ENCODE measurements around the gene PRPH.
A peak's percentile ranks its signal among the peaks of the same experiment; 100 is the strongest.
"Not testable (repeated sequence)": the region's sequence is repeated elsewhere in the genome, so short reads cannot be mapped to it uniquely, and the experiment has no call there.

The PRPH gene

DNA sequence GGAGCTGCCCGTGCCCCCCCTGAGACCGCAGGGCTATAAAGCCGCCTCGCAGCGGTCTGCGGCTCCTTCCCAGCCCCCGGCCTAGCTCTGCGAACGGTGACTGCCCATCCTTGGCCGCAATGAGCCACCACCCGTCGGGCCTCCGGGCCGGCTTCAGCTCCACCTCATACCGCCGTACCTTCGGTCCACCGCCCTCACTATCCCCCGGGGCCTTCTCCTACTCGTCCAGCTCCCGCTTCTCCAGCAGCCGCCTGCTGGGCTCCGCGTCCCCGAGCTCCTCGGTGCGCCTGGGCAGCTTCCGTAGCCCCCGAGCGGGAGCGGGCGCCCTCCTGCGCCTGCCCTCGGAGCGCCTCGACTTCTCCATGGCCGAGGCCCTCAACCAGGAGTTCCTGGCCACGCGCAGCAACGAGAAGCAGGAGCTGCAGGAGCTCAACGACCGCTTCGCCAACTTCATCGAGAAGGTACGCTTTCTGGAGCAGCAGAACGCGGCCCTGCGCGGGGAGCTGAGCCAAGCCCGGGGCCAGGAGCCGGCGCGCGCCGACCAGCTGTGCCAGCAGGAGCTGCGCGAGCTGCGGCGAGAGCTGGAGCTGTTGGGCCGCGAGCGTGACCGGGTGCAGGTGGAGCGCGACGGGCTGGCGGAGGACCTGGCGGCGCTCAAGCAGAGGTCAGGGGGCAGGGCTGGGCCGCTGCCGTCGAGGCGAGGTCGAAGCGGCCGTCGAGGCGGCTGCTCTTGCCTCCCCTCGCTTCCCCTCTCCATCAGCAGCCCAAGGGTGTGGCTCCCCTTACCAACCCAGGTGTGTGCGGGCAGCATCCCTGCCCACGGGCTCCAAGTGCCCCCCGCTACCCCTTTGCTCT is at the start of gene PRPH:
TSS of gene PRPH (plus strand) at position 66 of the 855 bp plus-strand sequence. CDS start at position 120, 54 bp downstream.
- H3K4me3 ChIP-seq (ENCODE audit: low read length) = no peak within 1 kb of the TSS
- H3K27me3 ChIP-seq (replicated peaks; ENCODE audit: control insufficient read depth, insufficient read depth, low read length) = peaks cover 42% of the 10 kb centered on the region
- no peak within 1 kb of the TSS for H3K9ac ChIP-seq (ENCODE audit: low read length)

DNA sequence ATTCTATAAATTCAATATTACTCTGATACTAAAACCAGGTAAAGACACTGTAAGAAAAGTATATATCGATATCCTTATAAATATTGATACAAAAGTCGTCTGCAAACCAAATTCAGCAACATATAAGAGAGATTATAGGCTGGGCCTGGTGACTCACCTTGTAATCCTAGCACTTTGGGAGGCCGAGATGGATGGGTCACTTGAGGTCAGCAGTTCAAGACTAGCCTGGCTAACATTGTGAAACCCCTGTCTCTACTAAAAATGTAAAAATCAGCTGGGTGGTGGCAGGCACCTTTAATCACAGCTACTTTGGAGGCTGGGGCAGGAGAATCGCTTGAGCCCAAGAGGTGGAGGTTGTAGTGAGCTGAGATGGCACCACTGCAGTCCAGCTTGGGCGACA is 43.6 kb upstream of the PRPH start:
- H3K9ac ChIP-seq (ENCODE audit: low read length) = no peak overlapping the region
- H3K4me1 ChIP-seq (ENCODE audit: control insufficient read depth, insufficient read depth, low read length) = peaks cover 16% of the 10 kb centered on the region
- no peak for DNase-seq (ENCODE audit: low read depth)
- H3K4me3 ChIP-seq (ENCODE audit: low read length) = no peak overlapping the region
- no peaks in the 10 kb centered on the region for H3K27me3 ChIP-seq (replicated peaks; ENCODE audit: control insufficient read depth, insufficient read depth, low read length)
- H3K9me3 ChIP-seq (ENCODE audit: control insufficient read depth, low read length) = no peaks in the 10 kb centered on the region
- H3K36me3 ChIP-seq (ENCODE audit: control insufficient read depth, insufficient read depth, low read length, severe bottlenecking) = no peaks in the 10 kb centered on the region

More for the DNA sequence above, at the start of gene PRPH:
- no peak for DNase-seq (ENCODE audit: low read depth)
- H3K36me3 ChIP-seq (ENCODE audit: control insufficient read depth, insufficient read depth, low read length, severe bottlenecking) = no peaks in the 10 kb centered on the region
- H3K4me1 ChIP-seq (ENCODE audit: control insufficient read depth, insufficient read depth, low read length) = peaks cover 3% of the 10 kb centered on the region
- no peaks in the 10 kb centered on the region for H3K9me3 ChIP-seq (ENCODE audit: control insufficient read depth, low read length)

DNA sequence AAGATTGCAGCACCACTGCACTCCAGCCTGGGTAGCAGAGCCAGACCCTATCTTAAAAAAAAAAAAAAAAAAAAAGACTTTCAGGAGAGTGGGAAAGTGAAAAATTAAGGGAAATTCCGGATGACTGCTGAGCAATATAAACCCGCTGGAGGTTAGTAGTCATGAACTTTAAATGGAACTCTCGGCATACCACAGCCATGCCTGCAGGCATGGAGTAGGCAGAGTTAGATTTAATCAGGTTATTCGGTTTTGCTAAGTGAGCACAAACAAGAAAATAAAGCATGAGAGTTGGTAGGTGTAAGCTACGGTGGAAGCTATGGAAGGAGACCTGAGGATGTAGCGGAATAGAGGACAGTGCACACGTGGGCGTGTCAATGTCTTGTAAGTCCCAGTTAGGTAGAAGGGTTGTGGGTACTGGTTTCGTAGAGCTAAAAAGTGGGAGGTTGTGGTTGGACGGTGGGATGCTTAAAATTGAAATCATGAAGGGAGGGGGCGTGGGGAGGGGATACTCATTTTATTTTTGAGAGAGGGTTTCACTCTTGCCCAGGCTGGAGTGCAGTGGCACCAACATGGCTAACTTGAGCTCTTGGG is 41.8 kb upstream of the PRPH start:
- DNase-seq (ENCODE audit: low read depth) = peak; percentile 42
- Histone ChIP-seq H3K4me1 (ENCODE audit: control insufficient read depth, insufficient read depth, low read length) (peaks cover 16% of the 10 kb centered on the region), H3K36me3 (ENCODE audit: control insufficient read depth, insufficient read depth, low read length, severe bottlenecking) (no peaks in the 10 kb centered on the region), H3K4me3 (ENCODE audit: low read length) (no peak overlapping the region), H3K9ac (ENCODE audit: low read length) (peak overlapping the region; percentile 21), H3K27me3 (replicated peaks; ENCODE audit: control insufficient read depth, insufficient read depth, low read length) (no peaks in the 10 kb centered on the region), H3K9me3 (ENCODE audit: control insufficient read depth, low read length) (no peaks in the 10 kb centered on the region)

DNA sequence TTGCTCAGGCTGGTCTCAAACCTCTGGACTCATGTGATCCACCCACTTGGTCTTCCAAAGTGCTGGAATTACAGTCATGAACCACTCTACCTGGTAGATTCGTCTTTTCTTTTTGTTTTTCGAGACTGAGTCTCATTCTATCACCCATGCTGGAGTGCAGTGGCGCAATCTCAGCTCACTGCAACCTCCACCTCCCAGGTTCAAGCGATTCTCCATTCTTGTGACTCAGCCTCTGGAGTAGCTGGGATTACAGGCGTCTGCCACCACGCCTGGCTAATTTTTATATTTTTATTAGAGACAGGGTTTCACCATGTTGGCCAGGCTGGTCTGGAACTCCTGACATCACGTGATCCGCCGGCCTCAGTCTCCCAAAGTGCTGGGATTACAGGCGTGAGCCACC is 39.5 kb upstream of the PRPH start:
- H3K36me3 ChIP-seq (ENCODE audit: control insufficient read depth, insufficient read depth, low read length, severe bottlenecking); DNase-seq (ENCODE audit: low read depth); H3K27me3 ChIP-seq (replicated peaks; ENCODE audit: control insufficient read depth, insufficient read depth, low read length); H3K9ac ChIP-seq (ENCODE audit: low read length); H3K4me3 ChIP-seq (ENCODE audit: low read length); H3K9me3 ChIP-seq (ENCODE audit: control insufficient read depth, low read length): not testable (repeated sequence)
- H3K4me1 ChIP-seq (ENCODE audit: control insufficient read depth, insufficient read depth, low read length) = peaks cover 28% of the 10 kb centered on the region

DNA sequence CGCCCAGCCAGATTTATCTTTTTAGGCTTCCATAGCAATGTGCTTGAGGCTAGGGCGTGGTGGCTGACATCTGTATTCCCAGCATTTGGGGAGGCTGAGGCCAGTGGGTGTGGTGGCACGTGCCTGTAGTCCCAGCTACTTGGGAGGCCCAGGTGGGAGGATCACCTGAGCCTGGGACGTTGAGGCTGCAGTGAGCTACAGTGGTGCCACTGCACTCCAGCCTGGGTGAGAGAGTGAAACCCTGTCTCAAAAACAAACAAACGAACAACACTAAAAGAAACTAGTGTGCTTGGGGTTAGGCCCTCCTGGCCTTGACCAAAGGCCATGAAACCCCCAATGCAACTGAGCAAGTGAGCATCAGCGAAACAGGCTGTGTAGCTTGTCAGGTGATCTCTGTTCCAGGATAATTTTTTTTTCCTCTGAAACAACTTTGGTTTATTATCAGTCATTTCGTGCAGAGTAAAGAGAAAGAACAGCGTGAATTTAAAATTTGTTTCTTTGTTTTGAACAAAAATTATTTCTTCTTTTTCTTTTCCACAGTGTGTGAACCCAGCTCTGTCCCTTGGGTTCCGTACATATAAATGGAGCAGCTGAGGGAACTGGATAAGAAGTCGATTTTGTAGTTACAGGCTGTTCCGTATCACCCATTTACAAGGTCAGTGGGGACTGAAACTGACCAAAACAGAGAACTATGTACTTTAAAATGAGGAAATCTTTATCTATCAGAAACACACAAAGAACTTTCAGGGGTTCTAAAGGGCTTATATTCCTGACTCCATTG is 38.9 kb upstream of the PRPH start:
- Histone ChIP-seq H3K36me3 (ENCODE audit: control insufficient read depth, insufficient read depth, low read length, severe bottlenecking) (no peaks in the 10 kb centered on the region), H3K9me3 (ENCODE audit: control insufficient read depth, low read length) (no peaks in the 10 kb centered on the region), H3K27me3 (replicated peaks; ENCODE audit: control insufficient read depth, insufficient read depth, low read length) (no peaks in the 10 kb centered on the region), H3K4me1 (ENCODE audit: control insufficient read depth, insufficient read depth, low read length) (peaks cover 34% of the 10 kb centered on the region), H3K4me3 (ENCODE audit: low read length) (no peak overlapping the region), H3K9ac (ENCODE audit: low read length) (no peak overlapping the region)
- no peak for DNase-seq (ENCODE audit: low read depth)

DNA sequence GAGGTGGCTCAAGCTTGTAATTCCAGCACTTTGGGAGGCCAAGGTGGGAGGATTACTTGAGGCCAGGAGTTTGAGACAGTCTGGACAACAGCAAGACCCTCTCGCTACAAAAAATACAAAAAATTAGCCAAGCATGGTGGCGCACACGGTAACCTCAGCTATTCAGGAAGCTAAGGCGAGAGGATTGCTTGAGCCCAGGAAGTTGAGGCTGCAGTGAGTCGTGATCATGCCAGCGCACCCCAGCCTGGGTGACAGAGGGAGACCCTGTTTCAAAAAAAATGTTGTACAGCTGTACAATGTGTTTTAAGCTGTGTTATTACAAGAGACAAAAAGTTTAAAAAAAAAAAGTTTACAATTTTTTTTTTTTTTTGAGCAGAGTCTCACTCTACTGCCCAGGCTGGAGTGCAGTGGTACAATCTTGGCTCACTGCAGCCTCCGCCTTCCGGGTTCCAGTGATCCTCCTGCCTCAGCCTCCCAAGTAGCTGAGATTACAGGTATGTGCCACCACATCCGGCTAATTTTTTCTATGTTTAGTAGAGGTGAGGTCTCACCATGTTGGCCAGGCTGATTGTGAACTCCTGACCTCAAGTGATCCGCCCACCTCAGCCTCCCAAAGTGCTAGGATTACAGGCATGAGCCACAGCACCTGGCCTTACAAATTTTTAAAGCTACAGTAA is 37.3 kb upstream of the PRPH start:
- H3K27me3 ChIP-seq (replicated peaks; ENCODE audit: control insufficient read depth, insufficient read depth, low read length); H3K4me3 ChIP-seq (ENCODE audit: low read length); H3K36me3 ChIP-seq (ENCODE audit: control insufficient read depth, insufficient read depth, low read length, severe bottlenecking); H3K9ac ChIP-seq (ENCODE audit: low read length); DNase-seq (ENCODE audit: low read depth); H3K9me3 ChIP-seq (ENCODE audit: control insufficient read depth, low read length): not testable (repeated sequence)
- peaks cover 39% of the 10 kb centered on the region for H3K4me1 ChIP-seq (ENCODE audit: control insufficient read depth, insufficient read depth, low read length)

DNA sequence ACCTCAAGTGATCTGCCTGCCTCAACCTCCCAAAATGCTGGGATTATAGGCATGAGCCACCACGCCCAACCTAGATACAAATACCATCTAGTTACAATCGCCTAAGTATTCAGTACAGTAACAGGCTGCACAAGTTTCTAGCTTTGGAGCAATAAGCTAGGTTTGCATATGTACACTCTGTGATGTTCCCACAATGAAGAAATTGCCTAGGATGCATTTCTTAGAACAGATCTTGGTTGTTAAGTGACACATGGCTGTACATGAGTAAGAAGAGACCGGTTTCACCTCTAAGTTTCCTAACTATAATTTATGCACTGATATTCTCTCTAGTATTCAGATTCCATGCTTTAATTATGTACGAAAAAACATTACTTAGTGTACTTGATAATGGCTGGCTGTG is 35.5 kb upstream of the PRPH start:
- Histone ChIP-seq H3K27me3 (replicated peaks; ENCODE audit: control insufficient read depth, insufficient read depth, low read length) (no peaks in the 10 kb centered on the region), H3K9ac (ENCODE audit: low read length) (peak overlapping the region; percentile 77), H3K4me1 (ENCODE audit: control insufficient read depth, insufficient read depth, low read length) (peaks cover 36% of the 10 kb centered on the region), H3K4me3 (ENCODE audit: low read length) (no peak overlapping the region), H3K9me3 (ENCODE audit: control insufficient read depth, low read length) (no peaks in the 10 kb centered on the region), H3K36me3 (ENCODE audit: control insufficient read depth, insufficient read depth, low read length, severe bottlenecking) (no peaks in the 10 kb centered on the region)
- no peak for DNase-seq (ENCODE audit: low read depth)

DNA sequence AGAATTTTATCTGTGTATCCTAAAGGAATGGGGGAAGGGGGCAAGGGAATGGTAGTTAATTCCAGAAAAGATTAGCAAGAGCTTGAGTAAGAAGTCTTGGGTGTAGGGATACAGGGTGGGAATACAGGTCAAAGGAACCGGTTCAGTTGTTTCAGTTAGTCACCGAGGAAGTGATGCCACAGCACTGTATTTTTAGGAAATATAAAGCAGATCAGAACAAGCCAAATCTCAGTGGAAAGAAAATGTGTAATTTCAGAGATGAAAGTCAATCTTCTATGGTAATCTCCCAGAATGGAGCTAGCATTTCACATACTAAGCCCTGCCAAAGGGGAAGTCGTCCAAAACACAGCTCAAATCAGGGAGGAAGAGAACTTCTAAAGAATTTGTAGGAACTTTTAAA is 34.8 kb upstream of the PRPH start:
- Histone ChIP-seq H3K4me3 (ENCODE audit: low read length) (peak overlapping the region; percentile 63), H3K36me3 (ENCODE audit: control insufficient read depth, insufficient read depth, low read length, severe bottlenecking) (no peaks in the 10 kb centered on the region), H3K4me1 (ENCODE audit: control insufficient read depth, insufficient read depth, low read length) (peaks cover 36% of the 10 kb centered on the region), H3K27me3 (replicated peaks; ENCODE audit: control insufficient read depth, insufficient read depth, low read length) (no peaks in the 10 kb centered on the region), H3K9me3 (ENCODE audit: control insufficient read depth, low read length) (no peaks in the 10 kb centered on the region), H3K9ac (ENCODE audit: low read length) (peak overlapping the region; percentile 77)
- peak; percentile 71 for DNase-seq (ENCODE audit: low read depth)

DNA sequence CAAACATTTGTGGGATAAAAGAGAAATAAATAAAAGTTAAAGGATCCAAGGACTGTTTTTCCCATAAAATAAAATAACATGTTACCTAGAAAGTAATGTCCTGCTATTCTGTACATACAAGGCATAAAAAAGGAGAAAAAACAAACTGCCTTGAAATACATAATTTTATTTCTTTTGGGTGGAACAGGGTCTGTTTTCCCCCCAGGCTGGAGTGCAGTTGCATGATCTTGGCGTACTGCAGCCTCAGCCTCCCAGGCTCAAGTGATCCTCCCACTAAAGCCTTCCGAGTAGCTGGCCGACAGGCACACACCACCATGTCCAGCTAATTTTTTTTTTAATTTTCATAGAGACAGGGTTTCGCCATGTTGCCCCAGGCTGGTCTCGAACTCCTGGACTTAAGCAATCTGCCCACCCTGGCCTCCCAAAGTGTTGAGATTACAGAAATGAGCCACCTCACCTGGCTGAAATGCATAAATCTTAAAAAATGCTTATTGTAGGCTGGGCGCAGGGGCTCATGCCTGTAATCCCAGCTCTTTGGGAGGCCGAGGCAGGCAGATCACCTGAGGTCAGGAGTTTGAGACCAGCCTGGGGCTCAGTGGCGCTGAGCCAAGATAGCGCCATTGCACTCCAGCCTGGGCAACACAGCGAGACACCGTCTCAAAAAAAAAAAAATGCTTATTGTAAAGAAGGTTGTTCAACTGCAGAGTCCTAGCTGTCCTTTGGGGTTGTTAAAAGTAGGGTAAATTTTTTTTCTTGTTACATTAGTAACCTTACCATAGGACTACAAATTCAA is 34.2 kb upstream of the PRPH start:
- peaks cover 36% of the 10 kb centered on the region for H3K4me1 ChIP-seq (ENCODE audit: control insufficient read depth, insufficient read depth, low read length)
- no peaks in the 10 kb centered on the region for H3K36me3 ChIP-seq (ENCODE audit: control insufficient read depth, insufficient read depth, low read length, severe bottlenecking)
- no peaks in the 10 kb centered on the region for H3K27me3 ChIP-seq (replicated peaks; ENCODE audit: control insufficient read depth, insufficient read depth, low read length)
- H3K9me3 ChIP-seq (ENCODE audit: control insufficient read depth, low read length) = no peaks in the 10 kb centered on the region
- H3K9ac ChIP-seq (ENCODE audit: low read length) = peak overlapping the region; percentile 77
- DNase-seq (ENCODE audit: low read depth) = no peak
- H3K4me3 ChIP-seq (ENCODE audit: low read length) = peak overlapping the region; percentile 63

DNA sequence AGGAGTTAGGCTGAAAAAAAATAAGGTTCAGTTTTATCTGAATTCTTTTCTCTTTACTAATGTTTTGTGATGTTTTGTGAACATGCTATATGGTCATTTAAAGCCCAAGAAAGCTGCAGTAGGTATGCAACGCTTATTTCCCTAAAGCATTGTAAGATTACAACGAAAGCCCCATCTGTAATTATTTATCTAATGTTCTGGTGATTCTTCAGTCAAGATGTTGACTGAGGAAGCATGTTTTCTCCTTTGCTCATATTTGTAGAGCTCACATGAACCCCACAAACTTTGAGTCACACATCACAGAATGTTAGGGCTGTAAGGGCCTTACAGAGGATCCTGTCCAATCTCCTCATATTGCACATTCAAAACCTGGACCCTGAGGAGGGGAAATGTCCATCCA is 33.2 kb upstream of the PRPH start:
- peaks cover 2% of the 10 kb centered on the region for H3K36me3 ChIP-seq (ENCODE audit: control insufficient read depth, insufficient read depth, low read length, severe bottlenecking)
- H3K4me1 ChIP-seq (ENCODE audit: control insufficient read depth, insufficient read depth, low read length) = peaks cover 42% of the 10 kb centered on the region
- peak; percentile 49 for DNase-seq (ENCODE audit: low read depth)
- no peaks in the 10 kb centered on the region for H3K9me3 ChIP-seq (ENCODE audit: control insufficient read depth, low read length)
- no peak overlapping the region for H3K4me3 ChIP-seq (ENCODE audit: low read length)
- H3K27me3 ChIP-seq (replicated peaks; ENCODE audit: control insufficient read depth, insufficient read depth, low read length) = no peaks in the 10 kb centered on the region
- peak overlapping the region; percentile 64 for H3K9ac ChIP-seq (ENCODE audit: low read length)
